Mesodermal cell (in vitro differentiated cells): ENCODE measurements around the gene IDI1.

ENCODE experiments used
- H3K27ac ChIP-seq: 2 replicates; pipeline ENCODE4 v1.7.0; 2013; ENCODE audit warnings: mild to moderate bottlenecking, low read depth, low read length, moderate library complexity; ENCODE audit not compliant: severe bottlenecking
- H3K36me3 ChIP-seq: 2 replicates; pipeline ENCODE4 v1.7.1; 2013; ENCODE audit warnings: mild to moderate bottlenecking, low read length, moderate library complexity; ENCODE audit not compliant: control insufficient read depth, insufficient read depth
- H3K4me1 ChIP-seq: one replicate; pipeline ENCODE4 v1.7.1; 2013; ENCODE audit warnings: mild to moderate bottlenecking, low read length; ENCODE audit not compliant: insufficient read depth, control insufficient read depth, poor library complexity, severe bottlenecking
- H3K4me3 ChIP-seq: 2 replicates; pipeline ENCODE4 v1.7.0; 2013; ENCODE audit warnings: low read length, control low read depth, mild to moderate bottlenecking; ENCODE audit not compliant: insufficient read depth, poor library complexity, severe bottlenecking; ENCODE audit errors: extremely low read depth
- H3K9me3 ChIP-seq: 2 replicates; pipeline ENCODE4 v1.7.1; 2013; ENCODE audit warnings: mild to moderate bottlenecking, low read length, moderate library complexity; ENCODE audit not compliant: control insufficient read depth
- WGBS, 2 experiments: methylation state at CpG; one replicate each; pipeline ENCODE4 v1.1.5; 2013; ENCODE audit warnings: missing lambda C conversion rate in 2 of 2; ENCODE audit not compliant: insufficient coverage in 2 of 2; 5-methylcytosine and 5-hydroxymethylcytosine counted together

IDI1 gene

GRCh38 chr10:995559-995926 is 53.4 kb downstream of the IDI1 start:
- H3K27ac ChIP-seq: no peak overlapping the region
- peaks cover 96% of the 10 kb centered on the region for H3K36me3 ChIP-seq
- no peak overlapping the region for H3K4me3 ChIP-seq
- WGBS, 2 experiments: 94 to 97% methylated on average over 6 of the region's 7 CpGs
- no peaks in the 10 kb centered on the region for H3K9me3 ChIP-seq
- no peaks in the 10 kb centered on the region for H3K4me1 ChIP-seq

DNA sequence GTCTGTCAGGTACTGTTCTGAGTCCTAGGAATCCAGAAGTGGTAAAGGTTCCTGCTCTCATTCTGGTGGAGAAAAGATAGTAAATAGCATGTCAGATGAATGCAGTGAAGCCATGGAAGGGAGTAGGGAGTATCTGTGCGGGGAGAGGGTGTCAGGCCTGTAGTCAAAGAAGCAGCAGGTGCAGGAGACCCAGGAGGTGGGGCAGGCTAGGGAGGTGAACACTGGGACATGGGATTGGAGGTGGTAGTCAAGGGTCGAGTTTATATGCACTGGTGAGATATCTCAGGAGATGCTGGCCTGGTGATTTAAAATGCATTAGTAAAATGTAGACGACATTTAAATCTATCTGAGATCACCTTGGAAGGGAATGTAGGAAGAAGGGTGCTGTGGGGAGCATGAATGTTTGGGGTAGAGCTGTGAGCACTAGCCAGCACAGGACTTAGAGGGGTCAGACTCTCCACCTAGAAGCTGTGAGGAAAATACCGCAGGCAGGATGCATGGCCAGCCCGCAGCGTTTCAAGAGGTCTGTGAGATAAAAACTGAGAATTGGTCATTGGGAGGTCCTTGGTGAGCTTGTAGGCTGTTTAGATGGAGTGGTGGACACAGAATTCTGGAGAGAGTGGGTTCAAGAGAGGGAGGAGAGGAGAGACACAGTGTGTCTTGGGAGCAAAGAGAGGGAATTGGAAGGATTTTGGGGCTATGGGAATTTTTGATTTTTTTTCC is 53.9 kb downstream of the IDI1 start:
- Histone ChIP-seq H3K9me3 (no peaks in the 10 kb centered on the region), H3K36me3 (peaks cover 96% of the 10 kb centered on the region), H3K4me1 (no peaks in the 10 kb centered on the region), H3K27ac (no peak overlapping the region), H3K4me3 (no peak overlapping the region)
- 93 to 96% methylated on average over 6 of the region's 6 CpGs for WGBS, 2 experiments

DNA sequence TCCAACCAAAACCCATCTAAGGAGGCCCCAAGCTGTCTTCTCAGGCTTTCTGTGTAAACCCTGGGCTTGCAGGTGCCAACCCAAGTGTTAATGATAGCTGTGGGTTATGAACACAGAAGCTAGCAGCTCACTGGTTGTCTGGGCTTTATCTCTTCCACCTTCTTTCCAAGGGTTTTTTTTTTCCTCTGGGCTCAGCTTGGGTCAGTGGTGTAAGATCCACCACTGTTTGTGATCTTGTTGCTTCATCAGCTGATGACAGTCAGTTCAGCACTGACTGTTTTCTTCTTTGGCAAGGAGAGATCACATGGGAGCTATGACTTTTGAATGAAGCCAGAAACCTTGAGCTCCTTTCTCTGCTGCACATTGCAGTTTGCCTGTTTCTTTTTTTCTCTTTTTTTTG is 56.0 kb downstream of the IDI1 start:
- no peaks in the 10 kb centered on the region for H3K9me3 ChIP-seq
- H3K4me3 ChIP-seq: no peak overlapping the region
- H3K36me3 ChIP-seq: peaks cover 82% of the 10 kb centered on the region
- no peak overlapping the region for H3K27ac ChIP-seq
- peaks cover 2% of the 10 kb centered on the region for H3K4me1 ChIP-seq

GRCh38 chr10:992467-992866 is 56.5 kb downstream of the IDI1 start:
- peaks cover 78% of the 10 kb centered on the region for H3K36me3 ChIP-seq
- WGBS, 2 experiments: 98 to 100% methylated on average over 5 to 6 of the region's 6 CpGs

GRCh38 chr10:990808-991207 is 58.1 kb downstream of the IDI1 start:
- no peak overlapping the region for H3K27ac ChIP-seq
- no peaks in the 10 kb centered on the region for H3K9me3 ChIP-seq
- peaks cover 62% of the 10 kb centered on the region for H3K36me3 ChIP-seq
- 95 to 97% methylated on average over 6 of the region's 6 CpGs for WGBS, 2 experiments
- H3K4me3 ChIP-seq: no peak overlapping the region
- peaks cover 2% of the 10 kb centered on the region for H3K4me1 ChIP-seq

More at GRCh38 chr10:992467-992866, 56.5 kb downstream of the IDI1 start:
- no peak overlapping the region for H3K4me3 ChIP-seq
- no peak overlapping the region for H3K27ac ChIP-seq
- H3K4me1 ChIP-seq: peaks cover 2% of the 10 kb centered on the region
- H3K9me3 ChIP-seq: no peaks in the 10 kb centered on the region
